ENCODE measurements around the gene WDR37. TPM values are rescaled to one million over a fixed set of nuclear protein-coding genes. Genes with fewer than 3 reads are reported as not detected.
"Not testable (repeated sequence)": the region's sequence is repeated elsewhere in the genome, so short reads cannot be mapped to it uniquely, and the experiment has no call there.

WDR37 gene
- total RNA-seq, 2 donors from 2014 or later, result 18.1 to 18.7 TPM

DNA sequence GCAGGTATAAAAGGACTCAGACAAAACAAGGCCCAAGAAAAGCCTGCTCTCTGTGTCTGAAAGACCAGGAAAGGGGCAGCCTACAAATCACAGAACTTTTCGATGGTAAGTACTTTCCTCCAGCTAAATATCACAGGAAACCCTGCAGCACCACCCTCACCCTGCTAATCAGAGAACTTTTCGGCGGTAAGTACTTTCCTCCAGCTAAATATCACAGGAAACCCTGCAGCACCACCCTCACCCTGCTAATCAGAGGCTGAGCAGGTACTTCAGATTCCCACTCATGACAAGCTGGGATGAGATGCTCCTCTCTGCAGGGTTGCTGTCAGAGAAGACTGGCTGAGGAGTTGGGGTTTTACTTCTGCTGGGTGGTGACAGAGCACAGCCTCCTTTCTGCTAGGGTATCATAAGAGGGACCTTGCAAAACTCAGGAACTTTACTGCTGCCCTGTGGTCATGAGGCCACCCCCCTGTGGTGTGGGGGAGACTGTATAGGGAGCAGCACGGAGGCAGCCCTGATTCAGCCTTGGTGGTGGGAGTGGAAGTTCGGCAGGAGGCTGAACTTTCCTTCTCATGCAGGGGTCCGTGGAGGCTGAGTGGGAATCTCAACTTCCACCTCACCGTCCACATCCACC, 7.2 kb downstream of the WDR37 start:
- H3K36me3 Mint-ChIP-seq (ENCODE audit: insufficient read depth in 2 of 2), result peaks cover 0 to 10% of the 10 kb centered on the region in 2 donors
- peak overlapping the region; percentile 71 for H3K4me3 Mint-ChIP-seq
- DNase-seq (no peak), ATAC-seq (replicated peaks in 1 of 2) (peak; percentile 41 to 62)
- no peaks in the 10 kb centered on the region for H3K27me3 Mint-ChIP-seq (ENCODE audit: low read depth)
- H3K27ac Mint-ChIP-seq, result peak overlapping the region; percentile 95
- H3K9me3 Mint-ChIP-seq, result no peaks in the 10 kb centered on the region
- H3K4me1 Mint-ChIP-seq (ENCODE audit: low read depth), result peaks cover 70% of the 10 kb centered on the region

DNA sequence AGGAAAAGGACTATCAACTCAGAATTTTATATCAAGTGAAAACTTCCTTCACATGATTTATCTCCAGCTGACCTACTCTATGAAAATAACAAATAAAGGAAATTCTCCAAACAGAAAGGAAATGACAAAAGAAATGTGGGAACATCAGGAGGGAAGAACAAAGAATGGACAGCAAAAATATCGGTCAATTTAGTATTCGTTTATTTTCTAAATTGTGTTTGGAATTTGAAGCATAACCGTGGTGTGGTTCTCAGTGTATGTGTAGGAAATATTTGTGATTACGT, 8.7 kb downstream of the WDR37 start:
- H3K27me3 Mint-ChIP-seq (ENCODE audit: low read depth), result no peaks in the 10 kb centered on the region
- H3K4me1 Mint-ChIP-seq (ENCODE audit: low read depth), result peaks cover 69% of the 10 kb centered on the region
- peaks cover 0 to 6% of the 10 kb centered on the region in 2 donors for H3K36me3 Mint-ChIP-seq (ENCODE audit: insufficient read depth in 2 of 2)
- no peaks in the 10 kb centered on the region for H3K9me3 Mint-ChIP-seq
- H3K27ac Mint-ChIP-seq, result peak overlapping the region; percentile 90
- no peak overlapping the region for H3K4me3 Mint-ChIP-seq
- ATAC-seq (replicated peaks in 1 of 2) (no peak), DNase-seq (no peak)

DNA sequence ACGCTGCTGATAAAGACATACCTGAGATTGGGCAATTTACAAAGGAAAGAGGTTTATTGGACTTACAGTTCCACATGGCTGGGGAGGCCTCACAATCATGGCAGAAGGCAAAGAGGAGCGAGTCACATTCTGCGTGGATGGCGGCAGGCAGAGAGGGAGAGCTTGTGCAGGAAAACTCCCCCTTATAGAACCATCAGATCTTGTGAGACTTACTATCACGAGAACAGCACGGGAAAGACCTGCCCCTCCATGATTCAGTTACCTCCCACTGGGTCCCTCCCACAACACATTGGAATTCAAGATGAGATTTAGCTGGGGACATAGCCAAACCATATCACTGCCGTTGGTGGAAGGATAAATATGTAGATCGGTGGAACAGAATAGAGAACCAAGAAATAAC, 10.5 kb downstream of the WDR37 start:
- DNase-seq, result not testable (repeated sequence)
- Mint-ChIP-seq H3K4me1 (ENCODE audit: low read depth) (peaks cover 51% of the 10 kb centered on the region), H3K27ac (peak overlapping the region; percentile 25)

DNA sequence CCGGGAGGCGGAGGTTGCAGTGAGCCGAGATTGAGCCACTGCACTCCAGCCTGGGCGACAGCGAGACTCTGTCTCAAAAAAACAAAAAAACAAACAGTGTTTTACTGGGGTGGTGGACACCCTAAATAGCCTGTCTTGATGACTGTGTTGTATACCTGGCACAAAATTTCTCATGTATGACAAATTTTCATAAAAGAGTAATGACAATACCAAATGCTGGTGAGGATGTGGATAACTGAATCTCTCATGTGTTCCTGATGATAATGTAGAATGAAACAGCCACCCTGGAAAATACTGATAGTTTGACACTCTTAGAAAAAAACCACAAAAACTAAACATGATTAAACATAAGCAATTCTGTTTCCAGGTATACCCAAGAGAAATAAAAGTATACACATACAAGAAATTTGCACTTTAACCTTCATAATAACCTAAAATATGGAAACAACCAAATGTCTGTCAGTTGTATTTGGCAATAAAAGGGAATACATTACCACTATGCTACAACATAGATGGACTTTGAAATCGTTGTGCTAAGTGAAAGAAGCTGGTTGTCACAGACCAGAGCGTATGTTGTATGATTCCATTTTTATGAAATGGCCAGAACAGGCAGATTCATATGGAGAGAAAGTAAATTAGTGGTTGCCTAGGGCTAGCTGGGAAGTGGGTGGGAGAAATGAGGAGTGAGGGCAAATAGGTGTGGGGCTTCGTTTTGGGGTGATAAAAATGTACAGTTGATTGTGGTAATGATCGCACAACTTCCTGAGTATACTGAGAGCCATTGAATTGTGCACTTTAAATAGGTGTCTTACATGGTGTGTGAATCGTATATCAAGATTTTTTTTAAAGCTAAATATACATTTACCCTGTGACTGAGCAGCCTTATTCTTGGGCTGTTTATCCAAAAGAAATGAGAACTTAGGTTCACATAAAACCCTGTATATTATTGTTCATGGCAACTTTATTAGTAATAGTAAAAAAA, 12.5 kb downstream of the WDR37 start:
- Mint-ChIP-seq H3K27ac (peak overlapping the region; percentile 85), H3K27me3 (ENCODE audit: low read depth) (no peaks in the 10 kb centered on the region), H3K9me3 (no peaks in the 10 kb centered on the region), H3K4me1 (ENCODE audit: low read depth) (peaks cover 32% of the 10 kb centered on the region), H3K4me3 (peak overlapping the region in 1 of 2 donors; percentile 9), H3K36me3 (ENCODE audit: insufficient read depth in 2 of 2) (peaks cover 0 to 10% of the 10 kb centered on the region in 2 donors)
- ATAC-seq (replicated peaks in 1 of 2) (peak; percentile 53 to 84), DNase-seq (no peak)

More for the DNA sequence above, 10.5 kb downstream of the WDR37 start:
- not testable (repeated sequence) for H3K36me3 Mint-ChIP-seq (ENCODE audit: insufficient read depth in 2 of 2); H3K27me3 Mint-ChIP-seq (ENCODE audit: low read depth); H3K4me3 Mint-ChIP-seq; H3K9me3 Mint-ChIP-seq; ATAC-seq (replicated peaks in 1 of 2)

DNA sequence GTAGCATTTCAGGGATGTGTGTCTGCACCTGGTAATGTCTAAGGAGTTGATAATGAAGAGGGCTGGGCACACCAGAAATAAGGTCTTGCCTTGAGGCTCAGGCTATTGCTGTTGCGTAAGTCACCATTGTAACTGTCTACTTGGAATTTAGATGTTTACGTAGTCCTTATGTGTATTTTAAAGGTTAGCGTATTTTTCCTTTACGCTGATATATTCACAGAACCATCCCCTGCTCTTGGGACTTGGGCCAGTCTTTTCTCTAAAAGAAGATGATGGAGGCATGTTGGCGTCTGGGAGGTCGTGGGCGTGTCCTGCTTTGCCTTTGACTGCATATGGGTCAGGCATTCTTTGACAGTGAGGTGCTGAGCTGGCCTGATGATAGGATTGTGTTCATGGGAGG, 14.7 kb downstream of the WDR37 start:
- Mint-ChIP-seq H3K4me1 (ENCODE audit: low read depth) (peaks cover 33% of the 10 kb centered on the region), H3K9me3 (no peaks in the 10 kb centered on the region), H3K27ac (peak overlapping the region; percentile 36), H3K27me3 (ENCODE audit: low read depth) (no peaks in the 10 kb centered on the region), H3K36me3 (ENCODE audit: insufficient read depth in 2 of 2) (peaks cover 0 to 5% of the 10 kb centered on the region in 2 donors), H3K4me3 (no peak overlapping the region)
- ATAC-seq (replicated peaks in 1 of 2) (no peak), DNase-seq (no peak)

DNA sequence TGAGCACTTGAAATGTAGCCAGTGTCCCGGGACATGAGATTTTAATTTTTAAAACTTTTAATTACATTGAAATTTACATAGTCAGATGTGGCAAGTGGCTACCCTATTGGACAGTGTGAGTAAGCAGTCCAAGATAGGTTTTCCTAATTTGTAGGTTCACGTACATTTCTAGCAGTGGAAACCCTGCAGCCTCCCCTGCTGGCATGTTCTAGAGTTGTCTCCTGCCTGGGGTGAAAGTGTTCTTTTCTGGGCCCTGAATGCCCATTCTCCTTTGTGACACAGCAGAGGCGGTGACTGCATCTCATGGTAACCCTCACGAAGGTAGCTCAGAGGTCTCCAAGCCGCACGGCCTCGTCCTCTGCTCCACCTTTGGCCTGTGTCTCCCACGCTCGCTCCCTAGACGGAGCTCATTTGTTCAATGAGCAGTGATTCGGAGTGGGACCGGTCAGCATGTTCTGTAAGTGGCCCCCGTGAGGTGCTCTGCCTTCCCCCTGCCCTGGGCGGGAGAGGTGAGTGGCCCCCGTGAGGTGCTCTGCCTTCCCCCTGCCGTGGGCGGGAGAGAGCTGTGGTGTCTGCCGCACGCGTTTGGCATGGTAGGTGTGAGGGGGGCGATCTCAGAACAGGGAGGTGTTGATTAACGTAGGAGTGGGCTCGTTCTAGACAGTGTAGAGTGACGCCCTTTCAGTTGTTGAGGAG, 18.0 kb downstream of the WDR37 start:
- Mint-ChIP-seq H3K4me3 (no peak overlapping the region), H3K27ac (no peak overlapping the region)
- no peak for DNase-seq

DNA sequence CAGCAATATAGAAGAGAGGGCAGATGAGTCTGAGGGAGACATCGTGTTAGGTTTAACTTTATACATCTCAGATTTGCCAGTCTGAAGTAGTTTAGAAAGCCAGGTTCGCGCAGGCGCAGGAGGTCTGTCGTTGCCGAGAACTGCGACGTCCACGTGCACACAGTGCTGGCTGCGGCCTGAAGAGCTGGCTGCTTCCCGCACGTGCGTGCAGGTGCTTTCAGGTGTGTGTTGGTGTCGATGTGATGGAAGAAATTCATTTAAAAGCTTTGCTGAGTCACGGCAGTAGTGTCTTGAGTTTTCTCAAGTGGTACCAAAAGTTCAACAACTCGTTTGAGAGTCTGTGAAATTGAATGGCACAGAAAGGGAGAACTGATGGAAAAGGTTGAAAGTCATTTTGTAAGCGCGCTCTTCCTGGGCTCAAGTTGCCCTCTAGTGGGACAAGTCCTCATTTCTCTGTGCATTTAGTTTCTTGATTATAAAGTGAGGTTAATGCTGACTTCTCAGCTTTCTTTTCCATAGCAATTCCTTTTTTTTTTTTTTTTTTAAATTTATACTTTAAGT, 18.6 kb downstream of the WDR37 start:
- Mint-ChIP-seq H3K4me3 (no peak overlapping the region), H3K9me3 (no peaks in the 10 kb centered on the region), H3K4me1 (ENCODE audit: low read depth) (peaks cover 9% of the 10 kb centered on the region), H3K36me3 (ENCODE audit: insufficient read depth in 2 of 2) (peaks cover under 1 to 15% of the 10 kb centered on the region in 2 donors), H3K27ac (no peak overlapping the region), H3K27me3 (ENCODE audit: low read depth) (no peaks in the 10 kb centered on the region)
- peak in 1 of 2 donors; percentile 9 for ATAC-seq (replicated peaks in 1 of 2)
- no peak for DNase-seq

More for the DNA sequence above, 18.0 kb downstream of the WDR37 start:
- ATAC-seq (replicated peaks in 1 of 2), result peak in 1 of 2 donors; percentile 24
- Mint-ChIP-seq H3K4me1 (ENCODE audit: low read depth) (peaks cover 14% of the 10 kb centered on the region), H3K36me3 (ENCODE audit: insufficient read depth in 2 of 2) (peaks cover 0 to 11% of the 10 kb centered on the region in 2 donors), H3K9me3 (no peaks in the 10 kb centered on the region), H3K27me3 (ENCODE audit: low read depth) (no peaks in the 10 kb centered on the region)

DNA sequence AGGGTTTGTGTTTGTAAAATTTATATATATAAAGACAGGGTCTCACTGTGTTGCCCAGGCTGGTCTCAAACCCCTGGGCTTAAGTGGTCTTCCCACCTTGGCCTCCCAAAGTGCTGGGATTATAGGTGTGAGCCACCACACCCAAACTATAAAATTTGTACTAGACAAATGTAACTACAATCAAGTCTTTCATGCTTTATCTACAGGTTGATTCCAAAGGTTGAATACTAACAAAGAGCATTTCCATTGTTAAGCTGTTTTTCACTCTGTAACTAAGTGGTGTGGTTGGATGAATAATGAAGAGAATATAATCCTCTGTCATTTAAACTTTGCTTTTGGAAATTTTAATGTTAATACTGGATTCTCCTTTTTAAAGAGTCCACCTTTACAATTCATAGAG, 22.5 kb downstream of the WDR37 start:
- DNase-seq (no peak), ATAC-seq (replicated peaks in 1 of 2) (no peak)
- no peak overlapping the region for H3K4me3 Mint-ChIP-seq
- H3K4me1 Mint-ChIP-seq (ENCODE audit: low read depth), result peaks cover 7% of the 10 kb centered on the region
- no peaks in the 10 kb centered on the region for H3K9me3 Mint-ChIP-seq
- H3K27me3 Mint-ChIP-seq (ENCODE audit: low read depth), result no peaks in the 10 kb centered on the region
- H3K36me3 Mint-ChIP-seq (ENCODE audit: insufficient read depth in 2 of 2), result peaks cover 6 to 22% of the 10 kb centered on the region in 2 donors
- peak overlapping the region; percentile 3 for H3K27ac Mint-ChIP-seq

DNA sequence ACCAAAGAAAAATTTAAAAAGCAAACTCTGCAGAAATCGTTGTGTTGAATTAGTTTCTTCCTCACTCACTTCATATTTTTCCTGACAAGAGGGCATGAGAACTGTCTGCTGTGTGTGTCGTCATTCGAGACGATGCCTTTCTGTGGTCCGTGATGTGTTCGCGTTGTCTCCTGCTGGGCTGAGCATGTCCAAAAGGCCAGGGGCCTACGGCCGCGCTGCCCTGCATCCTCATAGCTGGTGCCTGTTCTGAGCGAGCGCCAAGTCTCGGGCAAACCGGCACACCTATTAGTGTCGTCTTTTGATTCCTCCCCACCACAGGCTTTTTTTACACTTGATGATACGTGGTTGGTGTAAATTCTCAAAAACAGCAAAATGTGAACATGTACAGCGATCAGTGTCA, 27.4 kb downstream of the WDR37 start:
- H3K4me1 Mint-ChIP-seq (ENCODE audit: low read depth), result peaks cover 4% of the 10 kb centered on the region
- H3K4me3 Mint-ChIP-seq, result no peak overlapping the region
- peaks cover 12 to 35% of the 10 kb centered on the region in 2 donors for H3K36me3 Mint-ChIP-seq (ENCODE audit: insufficient read depth in 2 of 2)
- DNase-seq (no peak), ATAC-seq (replicated peaks in 1 of 2) (no peak)
- no peaks in the 10 kb centered on the region for H3K27me3 Mint-ChIP-seq (ENCODE audit: low read depth)
- no peaks in the 10 kb centered on the region for H3K9me3 Mint-ChIP-seq
- H3K27ac Mint-ChIP-seq, result no peak overlapping the region

DNA sequence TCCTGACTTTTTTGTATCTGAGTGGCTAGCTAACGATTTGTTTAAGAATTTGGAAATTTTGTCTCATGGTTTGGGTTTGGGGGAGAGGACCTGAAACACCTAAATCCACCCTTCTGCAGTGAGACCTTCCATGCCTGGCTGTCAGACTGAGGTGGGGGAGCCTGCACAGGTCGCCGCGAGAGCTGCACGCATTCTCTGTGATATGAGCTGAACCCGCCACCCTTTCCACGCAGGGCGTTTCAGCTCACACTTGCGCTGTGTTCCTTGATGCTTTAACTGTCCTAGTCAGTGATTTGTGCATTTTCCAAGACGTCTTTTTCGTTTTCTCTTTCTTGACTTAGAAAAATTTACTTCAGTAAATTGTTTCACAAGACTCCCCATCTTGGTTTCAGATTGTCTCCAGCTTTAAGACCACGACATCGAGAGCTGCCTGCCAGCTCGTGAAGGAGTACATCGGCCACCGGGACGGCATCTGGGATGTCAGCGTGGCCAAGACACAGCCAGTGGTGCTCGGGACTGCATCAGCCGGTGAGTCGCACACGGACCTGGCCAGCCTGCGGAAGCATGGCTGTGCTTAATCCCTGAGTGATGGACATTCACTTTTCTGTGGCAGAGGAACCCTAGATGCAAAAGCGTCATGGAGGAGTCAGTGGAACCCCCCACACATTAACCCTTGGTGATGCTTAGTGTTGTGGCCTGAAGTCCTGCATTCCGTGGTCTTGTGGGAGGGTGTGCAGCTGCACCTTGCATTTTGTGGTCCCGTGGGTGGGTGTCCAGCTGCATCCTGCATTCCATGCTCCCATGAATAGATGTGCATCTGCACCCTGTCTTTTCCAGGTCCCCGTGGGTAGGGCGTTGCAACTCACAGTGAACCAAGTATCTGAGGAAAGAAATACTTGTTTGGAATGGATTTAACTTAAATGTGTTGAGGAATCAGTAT, 28.1 kb downstream of the WDR37 start:
- Mint-ChIP-seq H3K27me3 (ENCODE audit: low read depth) (no peaks in the 10 kb centered on the region), H3K36me3 (ENCODE audit: insufficient read depth in 2 of 2) (peaks cover 12 to 33% of the 10 kb centered on the region in 2 donors), H3K4me1 (ENCODE audit: low read depth) (peaks cover 4% of the 10 kb centered on the region), H3K27ac (no peak overlapping the region), H3K4me3 (no peak overlapping the region), H3K9me3 (no peaks in the 10 kb centered on the region)
- no peak for ATAC-seq (replicated peaks in 1 of 2)
- DNase-seq, result no peak

DNA sequence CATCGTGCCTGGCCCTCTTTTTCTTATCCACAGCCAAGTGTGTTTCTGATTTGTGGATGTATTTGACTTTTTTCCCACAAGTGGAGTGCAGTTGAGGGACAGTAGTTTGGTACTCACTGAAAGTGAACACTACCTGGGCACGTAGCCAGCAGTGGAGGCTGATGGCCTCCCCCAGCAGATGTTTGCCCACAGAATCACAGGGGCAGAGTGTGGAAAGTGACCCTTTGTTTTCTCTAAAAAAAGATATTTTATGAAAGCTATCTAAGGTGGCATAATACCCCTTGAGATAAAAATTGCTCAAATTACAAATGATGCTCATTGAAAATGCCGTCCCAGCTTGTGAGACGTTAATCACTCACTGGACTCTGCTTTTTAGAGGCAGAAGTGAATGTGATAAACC, 29.1 kb downstream of the WDR37 start:
- H3K27ac Mint-ChIP-seq, result no peak overlapping the region
- ATAC-seq (replicated peaks in 1 of 2), result no peak

DNA sequence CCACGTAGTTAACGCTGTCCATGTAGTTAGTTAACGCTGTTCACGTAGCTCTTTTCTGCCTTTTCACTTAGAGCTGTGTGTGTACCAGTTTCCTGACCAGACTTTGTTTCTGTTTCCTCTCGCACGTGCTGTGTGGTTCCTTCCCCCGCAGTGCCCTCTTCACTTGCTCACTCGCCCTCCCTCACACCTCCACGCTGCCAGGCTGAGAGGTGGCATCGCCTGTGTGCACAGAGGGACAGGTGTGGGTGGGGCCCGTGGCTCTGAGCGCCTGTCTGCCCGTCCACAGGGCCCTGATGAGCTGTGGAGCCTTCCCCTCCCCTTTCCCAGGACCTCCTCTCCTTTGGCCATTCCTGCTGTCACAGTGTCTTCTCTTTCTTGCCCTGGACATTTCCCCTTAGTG, 30.6 kb downstream of the WDR37 start:
- H3K27ac Mint-ChIP-seq, result no peak overlapping the region
- no peak for ATAC-seq (replicated peaks in 1 of 2)
- no peaks in the 10 kb centered on the region for H3K27me3 Mint-ChIP-seq (ENCODE audit: low read depth)
- peaks cover 4% of the 10 kb centered on the region for H3K4me1 Mint-ChIP-seq (ENCODE audit: low read depth)
- peaks cover 9 to 29% of the 10 kb centered on the region in 2 donors for H3K36me3 Mint-ChIP-seq (ENCODE audit: insufficient read depth in 2 of 2)
- no peak for DNase-seq
- H3K4me3 Mint-ChIP-seq, result no peak overlapping the region
- H3K9me3 Mint-ChIP-seq, result no peaks in the 10 kb centered on the region

More for the DNA sequence above, 29.1 kb downstream of the WDR37 start:
- Mint-ChIP-seq H3K4me1 (ENCODE audit: low read depth) (peaks cover 4% of the 10 kb centered on the region), H3K27me3 (ENCODE audit: low read depth) (no peaks in the 10 kb centered on the region), H3K36me3 (ENCODE audit: insufficient read depth in 2 of 2) (peaks cover 10 to 25% of the 10 kb centered on the region in 2 donors), H3K4me3 (no peak overlapping the region), H3K9me3 (no peaks in the 10 kb centered on the region)
- DNase-seq, result no peak
